Measurements from ENCODE around the gene CYTH4.

DNA sequence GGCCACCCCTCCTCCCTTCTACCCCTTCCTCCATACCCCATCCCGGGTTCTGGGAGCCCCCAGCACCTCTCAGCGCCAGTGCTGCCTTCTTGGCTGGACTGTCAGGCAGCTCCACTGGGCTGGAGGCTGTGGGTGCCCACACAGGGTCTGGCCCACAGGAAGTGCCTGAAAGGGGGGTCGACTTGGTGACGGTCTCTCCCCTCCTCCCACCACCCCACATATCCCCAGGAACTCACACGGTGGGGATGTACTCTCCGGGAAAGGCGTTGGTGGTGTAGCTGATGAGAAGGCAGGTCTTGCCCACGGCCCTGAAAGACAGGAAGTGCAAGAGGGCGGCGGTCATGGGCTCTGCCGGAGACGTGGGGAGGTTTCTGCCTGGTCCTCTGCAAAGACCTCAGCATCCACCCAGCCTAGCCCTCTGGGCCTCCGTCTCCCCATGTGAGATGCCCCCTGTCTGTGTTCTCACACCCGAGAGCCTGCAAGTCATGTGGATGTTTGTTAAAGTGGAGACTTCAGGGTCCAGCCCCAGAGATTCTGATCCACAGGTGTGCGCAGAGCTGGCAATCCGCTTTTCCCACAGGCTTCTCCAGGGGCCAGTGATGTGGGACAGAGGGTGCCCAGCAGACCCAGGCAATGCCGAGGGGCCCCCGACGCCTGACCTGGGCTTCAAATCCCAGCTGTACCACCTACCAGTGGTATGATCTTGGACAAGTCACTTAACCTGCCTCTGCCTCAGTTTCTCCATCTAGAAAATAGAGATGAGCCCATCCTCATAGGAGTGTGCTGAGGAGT lies 40.8 kb upstream of the CYTH4 start:
- TF ChIP-seq POLR2A (IDR thresholded peaks at IDR 0.05; ENCODE audit: low read length) (no peak), GATA1 (IDR thresholded peaks at IDR 0.05; ENCODE audit: low read depth, low read length) (no peak)

All from erythroblast (primary cell).